NCI-H1694 treated with DMSO at 0.1 percent for 48 hours (cell line): ENCODE measurements around the gene FA2H.

Source experiments
- DNase-seq: peaks from one replicate; lab custom pipeline; 2025; lab: John Stamatoyannopoulos, UW

FA2H gene

GRCh38 chr16:74744566-74744965 lies 30.1 kb downstream of the FA2H start:
- no peak for DNase-seq

- no peak for DNase-seq
Observed at GRCh38 chr16:74743668-74744299, 30.8 kb downstream of the FA2H start.

- no peak for DNase-seq
Observed at GRCh38 chr16:74743045-74743667, 31.5 kb downstream of the FA2H start.

GRCh38 chr16:74742051-74742481 lies 32.6 kb downstream of the FA2H start:
- no peak for DNase-seq

- no peak for DNase-seq
Observed at GRCh38 chr16:74740795-74741304, 33.8 kb downstream of the FA2H start.

- no peak for DNase-seq
Observed at GRCh38 chr16:74739275-74739674, 35.3 kb downstream of the FA2H start.

GRCh38 chr16:74738816-74739215 lies 35.8 kb downstream of the FA2H start:
- no peak for DNase-seq

GRCh38 chr16:74738113-74738541 lies 36.5 kb downstream of the FA2H start:
- no peak for DNase-seq

- no peak for DNase-seq
Observed at GRCh38 chr16:74737521-74737920, 37.1 kb downstream of the FA2H start.

- no peak for DNase-seq
Observed at GRCh38 chr16:74736531-74737157, 38.0 kb downstream of the FA2H start.

- DNase-seq = no peak
Observed at GRCh38 chr16:74735554-74735953, 39.1 kb downstream of the FA2H start.

GRCh38 chr16:74735162-74735452 lies 39.5 kb downstream of the FA2H start:
- no peak for DNase-seq

- no peak for DNase-seq
Observed at GRCh38 chr16:74734361-74735161, 40.1 kb downstream of the FA2H start.

- no peak for DNase-seq
Observed at GRCh38 chr16:74732707-74733350, 41.8 kb downstream of the FA2H start.

GRCh38 chr16:74731853-74732477 lies 42.7 kb downstream of the FA2H start:
- no peak for DNase-seq

GRCh38 chr16:74729783-74730683 lies 44.6 kb downstream of the FA2H start:
- no peak for DNase-seq

- no peak for DNase-seq
Observed at GRCh38 chr16:74727903-74728302, 46.7 kb downstream of the FA2H start.

GRCh38 chr16:74726716-74727115 lies 47.9 kb downstream of the FA2H start:
- DNase-seq = no peak

- DNase-seq = no peak
Observed at GRCh38 chr16:74725651-74726455, 48.8 kb downstream of the FA2H start.
